Activated naive CD4-positive, alpha-beta T cell treated with anti-CD3 and anti-CD28 coated beads, Interleukin-2, amount 50 U/mL, for 72 hours (primary cell): ENCODE results near the gene PROB1. TPM values are rescaled to one million over a fixed set of nuclear protein-coding genes. Genes with fewer than 3 reads are reported as not detected.

Experiments
- ATAC-seq, 2 donors: fragments of 150-1000 bp; cut with Tn5 transposase; 2 replicates each; pipeline ENCODE4 v1.10.0; 2021; ENCODE audit warnings: mild to moderate bottlenecking in 2 of 2, moderate library complexity in 2 of 2
- DNase-seq, 2 donors: peaks; one replicate each; pipeline ENCODE4 v3.0.0; 2021 to 2022; ENCODE audit warnings: low spot score in 2 of 2
- H3K27ac Mint-ChIP-seq, 2 donors: one replicate each; pipeline ENCODE4 v1.8.0; 2022; ENCODE audit warnings: mild to moderate bottlenecking in 2 of 2, mixed read lengths in 2 of 2
- H3K36me3 Mint-ChIP-seq, 2 donors: one replicate each; pipeline ENCODE4 v1.8.0; 2022; ENCODE audit warnings: mixed read lengths in 2 of 2
- H3K9me3 Mint-ChIP-seq, 2 donors: one replicate each; pipeline ENCODE4 v1.8.0; 2022; ENCODE audit warnings: mixed read lengths in 2 of 2
- total RNA-seq, 2 donors: library from RNA; stranded (reverse); gene quantifications; one replicate each; pipeline ENCODE4 v1.2.3, GENCODE V29; 2022

The PROB1 gene
- total RNA-seq, 2 donors from 2014 or later, result 3.3 to 4.3 TPM

- Mint-ChIP-seq H3K27ac (peak within 1 kb of the TSS; percentile 94 to 98), H3K36me3 (peaks cover 18 to 26% of the 10 kb centered on the region in 2 donors), H3K9me3 (no peaks in the 10 kb centered on the region)
- peak; percentile 96 for DNase-seq
- peak; percentile 88 to 92 for ATAC-seq
Observed at GRCh38 chr5:139341689-139342422, 53.0 kb downstream of the PROB1 start, which contains the start of gene PAIP2. Gene PAIP2 (plus strand): TSS chr5:139341854. CDS start chr5:139363785, 21,931 bp downstream.

- peaks cover 18 to 23% of the 10 kb centered on the region in 2 donors for H3K36me3 Mint-ChIP-seq
- H3K9me3 Mint-ChIP-seq, result no peaks in the 10 kb centered on the region
- no peak for ATAC-seq
- H3K27ac Mint-ChIP-seq, result peak overlapping the region; percentile 94 to 98
- DNase-seq, result no peak
Observed at GRCh38 chr5:139341187-139341688, 53.7 kb downstream of the PROB1 start.

Other genes starting within 250 kb of the PROB1 start
- 10 to 100 TPM; 29.7 to 31.4 TPM for gene SIL1, start 196.7 kb downstream of the PROB1 start, total RNA-seq
- 100 to 1,000 TPM; 160 to 182 TPM for gene MATR3, start 101.4 kb downstream of the PROB1 start, total RNA-seq
- gene PAIP2, start 53.2 kb downstream of the PROB1 start, total RNA-seq, result 100 to 1,000 TPM in 1 of 2 donors, 10 to 100 TPM in 1; 85.7 to 111 TPM
- gene SLC23A1, start 11.8 kb downstream of the PROB1 start, total RNA-seq, result 1 to 10 TPM in 1 of 2 donors, under 1 TPM in 1; 0.25 to 2.3 TPM
- gene MZB1, start 5.2 kb downstream of the PROB1 start, total RNA-seq, result 10 to 100 TPM; 14.2 to 24.1 TPM
- 1 to 10 TPM; 6.8 to 8.9 TPM for gene SPATA24, start 9.0 kb upstream of the PROB1 start, total RNA-seq
- gene DNAJC18, start 44.4 kb upstream of the PROB1 start, total RNA-seq, result 10 to 100 TPM; 13.5 to 47.3 TPM
- gene ECSCR, start 67.6 kb upstream of the PROB1 start, total RNA-seq, result 1 to 10 TPM in 1 of 2 donors, not detected in 1; 1.9 TPM
- under 1 TPM; 0.11 to 0.53 TPM for gene SMIM33, start 75.9 kb upstream of the PROB1 start, total RNA-seq
- 100 to 1,000 TPM; 128 to 254 TPM for gene STING1, start 87.7 kb upstream of the PROB1 start, total RNA-seq
- gene UBE2D2, start 166.2 kb upstream of the PROB1 start, total RNA-seq, result 100 to 1,000 TPM; 232 to 249 TPM